Stomach smooth muscle (tissue), 2 donors: ENCODE results near the gene LIPM.

Experiments
- H3K27ac ChIP-seq: one replicate; pipeline ENCODE4 v1.7.0; 2013; ENCODE audit warnings: mild to moderate bottlenecking, low read length, inconsistent platforms
- H3K27me3 ChIP-seq, 2 donors: one replicate each; pipeline ENCODE4 v1.7.0; 2013; ENCODE audit warnings: low read length in 2 of 2; ENCODE audit not compliant: insufficient read depth in 2 of 2, control insufficient read depth in 1 of 2
- H3K36me3 ChIP-seq, 2 donors: one replicate each; pipeline ENCODE4 v1.7.0; 2013; ENCODE audit warnings: low read length in 2 of 2; ENCODE audit not compliant: control insufficient read depth in 2 of 2, insufficient read depth in 2 of 2
- H3K4me1 ChIP-seq: one replicate; pipeline ENCODE4 v1.7.0; 2013; ENCODE audit warnings: low read length; ENCODE audit not compliant: control insufficient read depth, insufficient read depth
- H3K4me3 ChIP-seq, 2 donors: one replicate each; pipeline ENCODE4 v1.7.0; 2013; ENCODE audit warnings: low read length in 2 of 2
- H3K9ac ChIP-seq, 2 donors: one replicate each; pipeline ENCODE4 v1.7.0; 2013; ENCODE audit warnings: low read length in 2 of 2, mild to moderate bottlenecking in 1 of 2
- H3K9me3 ChIP-seq, 2 donors: one replicate each; pipeline ENCODE4 v1.7.0; 2013; ENCODE audit warnings: low read length in 2 of 2; ENCODE audit not compliant: control insufficient read depth in 2 of 2
- donor health status: healthy.
- donor health status: Pancreatic carcinoma.

LIPM gene

GRCh38 chr10:88782222-88782621, 20.3 kb upstream of the LIPM start:
- Histone ChIP-seq H3K27me3 (no peaks in the 10 kb centered on the region), H3K4me3 (no peak overlapping the region), H3K27ac (no peak overlapping the region), H3K36me3 (no peaks in the 10 kb centered on the region), H3K9ac (no peak overlapping the region), H3K4me1 (no peaks in the 10 kb centered on the region), H3K9me3 (no peaks in the 10 kb centered on the region)

- Histone ChIP-seq H3K27ac (no peak overlapping the region), H3K4me1 (no peaks in the 10 kb centered on the region), H3K36me3 (no peaks in the 10 kb centered on the region), H3K9me3 (no peaks in the 10 kb centered on the region), H3K4me3 (no peak overlapping the region), H3K27me3 (no peaks in the 10 kb centered on the region), H3K9ac (no peak overlapping the region)
These were observed 18.8 kb upstream of the LIPM start for GRCh38 chr10:88783724-88784123.

- H3K9me3 ChIP-seq, result no peaks in the 10 kb centered on the region
- no peaks in the 10 kb centered on the region for H3K36me3 ChIP-seq
- H3K27ac ChIP-seq, result no peak overlapping the region
- no peaks in the 10 kb centered on the region for H3K4me1 ChIP-seq
- no peak overlapping the region for H3K9ac ChIP-seq
- no peak overlapping the region for H3K4me3 ChIP-seq
- no peaks in the 10 kb centered on the region for H3K27me3 ChIP-seq
These were observed 16.3 kb upstream of the LIPM start for GRCh38 chr10:88786032-88786770.

GRCh38 chr10:88787463-88787862, 15.1 kb upstream of the LIPM start:
- no peak overlapping the region for H3K27ac ChIP-seq

GRCh38 chr10:88788924-88789323, 13.6 kb upstream of the LIPM start:
- Histone ChIP-seq H3K27ac (no peak overlapping the region), H3K36me3 (no peaks in the 10 kb centered on the region), H3K4me1 (no peaks in the 10 kb centered on the region), H3K9me3 (no peaks in the 10 kb centered on the region), H3K9ac (no peak overlapping the region), H3K27me3 (no peaks in the 10 kb centered on the region), H3K4me3 (no peak overlapping the region)

More at GRCh38 chr10:88787463-88787862, 15.1 kb upstream of the LIPM start:
- Histone ChIP-seq H3K4me3 (no peak overlapping the region), H3K27me3 (no peaks in the 10 kb centered on the region), H3K9ac (no peak overlapping the region), H3K4me1 (no peaks in the 10 kb centered on the region), H3K36me3 (no peaks in the 10 kb centered on the region), H3K9me3 (no peaks in the 10 kb centered on the region)

- H3K4me1 ChIP-seq, result no peaks in the 10 kb centered on the region
- no peaks in the 10 kb centered on the region for H3K27me3 ChIP-seq
- H3K27ac ChIP-seq, result no peak overlapping the region
- H3K4me3 ChIP-seq, result no peak overlapping the region
- H3K9me3 ChIP-seq, result no peaks in the 10 kb centered on the region
- no peak overlapping the region for H3K9ac ChIP-seq
- H3K36me3 ChIP-seq, result no peaks in the 10 kb centered on the region
These were observed 10.6 kb upstream of the LIPM start for GRCh38 chr10:88791924-88792323.

- no peak overlapping the region for H3K27ac ChIP-seq
- no peaks in the 10 kb centered on the region for H3K36me3 ChIP-seq
- H3K27me3 ChIP-seq, result no peaks in the 10 kb centered on the region
- no peak overlapping the region for H3K4me3 ChIP-seq
- no peak overlapping the region for H3K9ac ChIP-seq
- no peaks in the 10 kb centered on the region for H3K4me1 ChIP-seq
- no peaks in the 10 kb centered on the region for H3K9me3 ChIP-seq
These were observed 9.9 kb upstream of the LIPM start for GRCh38 chr10:88792661-88793060.

- Histone ChIP-seq H3K27me3 (no peaks in the 10 kb centered on the region), H3K4me3 (no peak overlapping the region), H3K9me3 (no peaks in the 10 kb centered on the region), H3K36me3 (no peaks in the 10 kb centered on the region), H3K27ac (no peak overlapping the region), H3K4me1 (no peaks in the 10 kb centered on the region), H3K9ac (no peak overlapping the region)
These were observed 8.7 kb upstream of the LIPM start for GRCh38 chr10:88793712-88794299.

GRCh38 chr10:88794731-88795130, 7.8 kb upstream of the LIPM start:
- Histone ChIP-seq H3K9me3 (no peaks in the 10 kb centered on the region), H3K4me3 (no peak overlapping the region), H3K27ac (no peak overlapping the region), H3K4me1 (no peaks in the 10 kb centered on the region), H3K36me3 (no peaks in the 10 kb centered on the region), H3K9ac (no peak overlapping the region), H3K27me3 (no peaks in the 10 kb centered on the region)

GRCh38 chr10:88800152-88801125, 2.1 kb upstream of the LIPM start:
- Histone ChIP-seq H3K9me3 (no peaks in the 10 kb centered on the region), H3K4me3 (no peak overlapping the region), H3K27me3 (no peaks in the 10 kb centered on the region), H3K27ac (no peak overlapping the region), H3K36me3 (no peaks in the 10 kb centered on the region), H3K4me1 (no peaks in the 10 kb centered on the region), H3K9ac (no peak overlapping the region)
